ENCODE measurements around the gene UBQLNL. TPM values are rescaled to one million over a fixed set of nuclear protein-coding genes. Genes with fewer than 3 reads are reported as not detected.

UBQLNL gene
- total and polyA plus RNA-seq, 2 donors from 2014 or later, result 0.32 to 0.69 TPM

GRCh38 chr11:5489576-5490357 is 26.7 kb downstream of the UBQLNL start:
- Histone ChIP-seq H3K4me1 (ENCODE audit: control insufficient read depth in 2 of 3, insufficient read depth in 2 of 3, low read depth in 1 of 3, low read length in 3 of 3) (no peaks in the 10 kb centered on the region), H3K27ac (ENCODE audit: low read depth in 2 of 2, low read length in 2 of 2) (no peak overlapping the region), H3K27me3 (ENCODE audit: control insufficient read depth, insufficient read depth, low read length) (no peaks in the 10 kb centered on the region), H3K9ac (ENCODE audit: low read length in 3 of 3) (no peak overlapping the region), H3K4me3 (ENCODE audit: low read length in 3 of 3) (no peak overlapping the region), H3K9me3 (ENCODE audit: control insufficient read depth in 2 of 3, insufficient read depth in 1 of 3, low read length in 3 of 3) (no peaks in the 10 kb centered on the region), H3K36me3 (ENCODE audit: control insufficient read depth in 2 of 3, insufficient read depth in 3 of 3, low read length in 3 of 3) (no peaks in the 10 kb centered on the region)
- intact Hi-C loops (cut with DNase I), result no loop called here
- DNase-seq, result no peak
- no peak for TF ChIP-seq CTCF (IDR thresholded peaks at IDR 0.05; ENCODE audit: borderline replicate concordance, extremely low read depth, insufficient read depth)
- no peak for FAIRE-seq

- H3K9ac ChIP-seq (ENCODE audit: low read length in 3 of 3), result no peak overlapping the region
- no peak for TF ChIP-seq CTCF (IDR thresholded peaks at IDR 0.05; ENCODE audit: borderline replicate concordance, extremely low read depth, insufficient read depth)
- no peak overlapping the region for H3K4me3 ChIP-seq (ENCODE audit: low read length in 3 of 3)
- DNase-seq (no peak), FAIRE-seq (no peak)
- no peaks in the 10 kb centered on the region for H3K36me3 ChIP-seq (ENCODE audit: control insufficient read depth in 2 of 3, insufficient read depth in 3 of 3, low read length in 3 of 3)
- intact Hi-C loops (cut with DNase I), result no loop called here
- H3K9me3 ChIP-seq (ENCODE audit: control insufficient read depth in 2 of 3, insufficient read depth in 1 of 3, low read length in 3 of 3), result no peaks in the 10 kb centered on the region
- H3K4me1 ChIP-seq (ENCODE audit: control insufficient read depth in 2 of 3, insufficient read depth in 2 of 3, low read depth in 1 of 3, low read length in 3 of 3), result no peaks in the 10 kb centered on the region
- H3K27ac ChIP-seq (ENCODE audit: low read depth in 2 of 2, low read length in 2 of 2), result no peak overlapping the region
- H3K27me3 ChIP-seq (ENCODE audit: control insufficient read depth, insufficient read depth, low read length), result no peaks in the 10 kb centered on the region
Measured at GRCh38 chr11:5488798-5489399, 27.6 kb downstream of the UBQLNL start.

- Histone ChIP-seq H3K4me1 (ENCODE audit: control insufficient read depth in 2 of 3, insufficient read depth in 2 of 3, low read depth in 1 of 3, low read length in 3 of 3) (no peaks in the 10 kb centered on the region), H3K4me3 (ENCODE audit: low read length in 3 of 3) (no peak within 1 kb of the TSS), H3K9me3 (ENCODE audit: control insufficient read depth in 2 of 3, insufficient read depth in 1 of 3, low read length in 3 of 3) (no peaks in the 10 kb centered on the region), H3K9ac (ENCODE audit: low read length in 3 of 3) (no peak within 1 kb of the TSS), H3K36me3 (ENCODE audit: control insufficient read depth in 2 of 3, insufficient read depth in 3 of 3, low read length in 3 of 3) (no peaks in the 10 kb centered on the region), H3K27me3 (ENCODE audit: control insufficient read depth, insufficient read depth, low read length) (no peaks in the 10 kb centered on the region), H3K27ac (ENCODE audit: low read depth in 2 of 2, low read length in 2 of 2) (no peak within 1 kb of the TSS)
- intact Hi-C loops (cut with DNase I), result no loop called here
- no peak for TF ChIP-seq CTCF (IDR thresholded peaks at IDR 0.05; ENCODE audit: borderline replicate concordance, extremely low read depth, insufficient read depth)
- DNase-seq, result no peak
- no peak for FAIRE-seq
Measured at GRCh38 chr11:5488385-5488784, 28.1 kb downstream of the UBQLNL start, which contains the start of gene OR52D1. Gene OR52D1, plus strand, starts transcription at chr11:5488685. Its CDS starts 22 bp downstream, at chr11:5488707.

Data from kidney (tissue), 14 donors.